H1 (cell line): ENCODE results near the gene CLN3. TPM values are rescaled to one million over a fixed set of nuclear protein-coding genes. Genes with fewer than 3 reads are reported as not detected.

Source experiments
- BCL11A ChIP-seq, 2 experiments: IDR thresholded peaks; one replicate each; pipeline ENCODE4 v1.6.1; 2011; ENCODE audit warnings: low read depth in 2 of 2, low read length in 2 of 2, mild to moderate bottlenecking in 2 of 2
- CBX5 ChIP-seq: fragments of 300-800, 300-1000 bp; sonication (generic); IDR thresholded peaks from 2 replicates; pipeline ENCODE4 v1.7.1; 2016; ENCODE audit warnings: antibody characterized with exemption, low read length, low read depth
- CBX8 ChIP-seq: fragments of 300-800, 300-1000 bp; sonication (generic); IDR thresholded peaks from 2 replicates; pipeline ENCODE4 v1.7.1; 2016; ENCODE audit warnings: low read depth, low read length, borderline replicate concordance
- CEBPB ChIP-seq: IDR thresholded peaks from 2 replicates; pipeline ENCODE4 v1.6.1; 2012; ENCODE audit warnings: low read depth, low read length
- EP300 ChIP-seq, 2 experiments: IDR thresholded peaks; 1 replicate in 1 of 2; 2 replicates in 1 of 2; pipeline ENCODE4 v1.6.1; 2011 to 2012; ENCODE audit warnings: low read depth in 2 of 2, low read length in 2 of 2, mild to moderate bottlenecking in 2 of 2, borderline replicate concordance in 1 of 2, inconsistent platforms in 1 of 2, moderate library complexity in 1 of 2
- EZH2 ChIP-seq: fragments of 200-600 bp; sonication (generic); IDR thresholded peaks from 2 replicates; pipeline ENCODE4 v1.7.1; 2012; ENCODE audit warnings: low read depth, mild to moderate bottlenecking, moderate library complexity, low read length, inconsistent platforms; ENCODE audit not compliant: severe bottlenecking
- GABPA ChIP-seq: IDR thresholded peaks from 2 replicates; pipeline ENCODE4 v1.6.1; 2011; ENCODE audit warnings: mild to moderate bottlenecking, low read length, moderate library complexity, borderline replicate concordance; ENCODE audit not compliant: insufficient read depth
- JUN ChIP-seq: IDR thresholded peaks from 2 replicates; pipeline ENCODE4 v1.6.1; 2011; ENCODE audit warnings: low read depth, mild to moderate bottlenecking, improper control_type of control experiment, low read length
- MAX ChIP-seq: IDR thresholded peaks from 2 replicates; pipeline ENCODE4 v1.6.1; 2012; ENCODE audit warnings: inconsistent platforms
- PHF8 ChIP-seq: fragments of 200-600 bp; sonication (generic); conservative IDR thresholded peaks from 2 replicates; pipeline ENCODE4 v1.7.1; 2012; ENCODE audit warnings: low read depth, mild to moderate bottlenecking, inconsistent platforms, low read length, moderate library complexity
- POLR2AphosphoS5 ChIP-seq: IDR thresholded peaks from 2 replicates; pipeline ENCODE4 v1.6.1; 2011; ENCODE audit warnings: low read depth, low read length
- RBBP5 ChIP-seq: IDR thresholded peaks from 2 replicates; pipeline ENCODE4 v1.7.1; 2012; ENCODE audit warnings: low read depth, mild to moderate bottlenecking, inconsistent platforms, low read length, moderate library complexity, borderline replicate concordance
- RFX5 ChIP-seq: IDR thresholded peaks from 2 replicates; pipeline ENCODE4 v1.6.1; 2011; ENCODE audit warnings: low read depth, low read length, improper control_type of control experiment, borderline replicate concordance
- SIRT6 ChIP-seq: IDR thresholded peaks from one replicate; pipeline ENCODE4 v1.7.1; 2012; ENCODE audit warnings: low read length, inconsistent platforms
- SIX5 ChIP-seq: IDR thresholded peaks from 2 replicates; pipeline ENCODE4 v1.6.1; 2011; ENCODE audit warnings: mild to moderate bottlenecking, low read depth, low read length
- SP4 ChIP-seq: IDR thresholded peaks from 2 replicates; pipeline ENCODE4 v1.6.1; 2012; ENCODE audit warnings: low read length, inconsistent platforms
- TBP ChIP-seq: IDR thresholded peaks from 2 replicates; pipeline ENCODE4 v1.6.1; 2011; ENCODE audit warnings: low read depth, low read length, improper control_type of control experiment
- USF2 ChIP-seq: IDR thresholded peaks from 2 replicates; pipeline ENCODE4 v1.6.1; 2011; ENCODE audit warnings: low read length, improper control_type of control experiment
- polyA plus RNA-seq, 7 experiments: library from polyadenylated mRNA; depleted of rRNA in 3 of 7; stranded (reverse) in 5 of 7; unstranded in 2 of 7; fragments of >200 nt in 5 of 7; fragments of 200-250 nt in 2 of 7; gene quantifications; 1 replicate in 5 of 7; 2 replicates in 1 of 7; 4 replicates in 1 of 7; pipeline versions ENCODE4 v1.2.1 to v1.2.3, GENCODE V29; 2011 to 2013; ENCODE audit warnings: missing spikeins in 2 of 7, mixed read lengths in 2 of 7
- total RNA-seq: library from RNA; stranded (reverse); fragmentation: NEBNext Ultra II Directional; extraction: Animal tissue kit (Norgen Biotek cat#: 25700); gene quantifications from 2 replicates; pipeline ENCODE4 v1.2.1, GENCODE V29; 2021
- TF ChIP-seq, protein P1 (sequence below): IDR thresholded peaks from 2 replicates; pipeline ENCODE4 v1.6.1; 2012; ENCODE audit warnings: inconsistent platforms
- TF ChIP-seq, protein P2 (sequence below): IDR thresholded peaks from 2 replicates; pipeline ENCODE4 v1.6.1; 2011; ENCODE audit warnings: low read depth, mild to moderate bottlenecking, low read length; ENCODE audit not compliant: insufficient read depth

Gene CLN3
- total and polyA plus RNA-seq, 2 of the 8 experiments (the other 6 are each of a cell fraction or from before 2014, with no cell fraction given), result 22.9 to 44.3 TPM

DNA sequence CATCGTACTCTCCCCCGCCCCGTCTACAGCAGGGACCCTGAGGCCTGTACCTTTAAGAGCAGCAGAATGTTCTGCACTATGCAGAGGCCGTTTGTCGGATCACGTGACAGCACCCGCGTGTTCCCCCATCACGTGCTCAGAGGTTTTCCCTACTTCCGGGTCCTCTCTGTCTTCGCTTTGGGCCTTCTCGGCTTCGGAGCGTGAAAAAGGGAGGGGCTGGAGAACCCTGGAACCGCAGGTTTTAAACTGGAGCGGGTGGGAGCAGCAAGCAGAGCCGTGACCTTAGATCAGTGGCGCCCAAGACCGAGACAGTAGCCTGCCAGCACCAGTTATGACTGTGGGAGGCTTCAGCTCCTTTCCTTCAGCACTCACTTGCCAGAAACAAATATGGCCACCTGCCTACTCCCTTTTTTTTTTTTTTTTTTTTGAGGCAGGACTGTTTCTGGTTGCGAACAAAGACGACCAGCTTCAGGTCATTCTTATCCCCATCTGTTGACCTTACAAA is at the start of gene CLN3 (continued):
- TF ChIP-seq CBX8 (no peak), JUN (no peak), CBX5 (no peak), TBP (peak; percentile 52; the same call in 1 of the 2 replicates), CEBPB (no peak), RBBP5 (no peak), PHF8 (peak; percentile 57; the same call in 1 of the 2 replicates), BCL11A (IDR thresholded peaks at IDR 0.05; ENCODE audit: low read depth in 2 of 2, low read length in 2 of 2) (no peak), SIRT6 (no peak), EP300 (IDR thresholded peaks at IDR 0.05; ENCODE audit: borderline replicate concordance in 1 of 2, low read depth in 2 of 2, low read length in 2 of 2) (no peak), USF2 (peak; percentile 100), RFX5 (no peak), EZH2 (no peak), SIX5 (peak; percentile 3), SP4 (peak; percentile 97), POLR2AphosphoS5 (peak; percentile 42; the same call in 1 of the 2 replicates), GABPA (no peak), MAX (peak; percentile 97)
- TF ChIP-seq, protein P1, sequence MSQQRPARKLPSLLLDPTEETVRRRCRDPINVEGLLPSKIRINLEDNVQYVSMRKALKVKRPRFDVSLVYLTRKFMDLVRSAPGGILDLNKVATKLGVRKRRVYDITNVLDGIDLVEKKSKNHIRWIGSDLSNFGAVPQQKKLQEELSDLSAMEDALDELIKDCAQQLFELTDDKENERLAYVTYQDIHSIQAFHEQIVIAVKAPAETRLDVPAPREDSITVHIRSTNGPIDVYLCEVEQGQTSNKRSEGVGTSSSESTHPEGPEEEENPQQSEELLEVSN, result peak; percentile 77
- TF ChIP-seq, protein P2, sequence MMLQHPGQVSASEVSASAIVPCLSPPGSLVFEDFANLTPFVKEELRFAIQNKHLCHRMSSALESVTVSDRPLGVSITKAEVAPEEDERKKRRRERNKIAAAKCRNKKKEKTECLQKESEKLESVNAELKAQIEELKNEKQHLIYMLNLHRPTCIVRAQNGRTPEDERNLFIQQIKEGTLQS, result peak; percentile 99
